GM19438 (cell line): ENCODE results near the gene CPED1.
"Not testable (repeated sequence)": the region's sequence is repeated elsewhere in the genome, so short reads cannot be mapped to it uniquely, and the experiment has no call there.

Source experiments
- ATAC-seq: cut with Tn5 transposase; IDR thresholded peaks from one replicate; pipeline ENCODE4 v1.9.1; 2021; ENCODE audit warnings: low read depth; ENCODE audit not compliant: unreplicated experiment

Gene CPED1

DNA sequence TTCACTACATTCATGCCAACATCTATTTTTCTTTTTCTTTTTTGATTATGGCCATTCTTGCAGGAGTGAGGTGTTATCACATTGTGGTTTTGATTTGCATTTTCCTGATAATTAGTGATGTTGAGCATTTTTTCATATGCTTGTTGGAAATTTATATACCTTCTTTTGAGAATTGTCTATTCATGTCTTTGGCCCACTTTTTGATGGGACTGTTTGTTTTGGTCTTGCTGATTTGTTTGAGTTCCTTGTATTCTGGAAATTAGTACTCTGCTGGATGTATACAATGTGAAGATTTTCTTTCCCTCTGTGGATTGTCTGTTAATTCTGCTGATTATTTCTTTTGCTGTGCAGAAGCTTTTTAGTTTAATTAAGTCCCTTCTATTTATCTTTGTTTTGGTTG, 48.3 kb downstream of the CPED1 start:
- not testable (repeated sequence) for ATAC-seq

DNA sequence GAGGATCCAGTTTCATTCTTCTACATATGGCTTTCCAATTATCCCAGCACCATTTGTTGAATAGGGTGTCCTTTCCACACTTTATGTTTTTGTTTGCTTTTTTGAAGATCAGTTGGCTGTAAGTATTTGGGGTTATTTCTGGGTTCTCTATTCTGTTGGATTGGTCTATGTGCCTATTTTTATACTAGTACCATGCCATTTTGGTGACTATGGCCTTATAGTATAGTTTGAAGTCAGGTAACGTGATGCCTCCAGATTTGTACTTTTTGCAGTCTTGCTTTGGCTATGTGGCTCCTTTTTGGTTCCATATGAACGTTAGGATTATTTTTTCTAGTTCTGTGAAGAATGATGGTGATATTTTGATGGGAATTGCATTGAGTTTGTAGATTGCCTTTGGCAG, 48.8 kb downstream of the CPED1 start:
- ATAC-seq: not testable (repeated sequence)

DNA sequence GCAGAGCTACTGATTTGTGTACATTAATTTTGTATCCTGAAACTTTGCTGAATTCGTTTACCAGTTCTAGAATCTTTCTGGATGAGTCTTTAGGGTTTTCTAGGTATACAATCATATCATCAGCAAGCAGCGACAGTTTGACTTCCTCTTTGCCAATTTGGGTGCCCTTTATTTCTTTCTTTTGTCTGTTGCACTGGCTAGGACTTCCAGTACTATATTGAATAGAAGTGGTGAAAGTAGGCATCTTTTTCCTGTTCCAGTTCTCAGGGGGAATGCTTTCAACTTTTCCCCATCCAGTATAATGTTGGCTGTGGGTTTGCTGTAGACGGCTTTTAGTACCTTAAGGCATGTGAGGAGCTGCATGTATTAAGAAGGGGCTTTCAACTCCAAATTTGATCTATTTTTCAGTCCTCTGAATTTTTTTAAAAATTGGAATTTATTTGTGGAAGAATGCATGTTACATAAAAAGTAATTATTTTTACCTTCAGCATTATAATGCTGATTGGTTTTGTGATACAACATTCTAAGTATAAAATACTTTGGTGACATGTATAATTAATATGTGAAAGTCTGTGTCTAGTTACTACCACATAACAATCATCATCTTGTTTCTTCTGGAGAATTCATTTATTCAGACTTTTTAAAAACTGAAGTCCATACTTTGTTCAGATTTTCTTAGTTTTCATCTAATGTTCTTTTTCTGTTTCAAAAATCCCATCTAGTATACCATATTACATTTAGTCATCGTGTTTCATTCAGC, 49.6 kb downstream of the CPED1 start:
- no peak for ATAC-seq

DNA sequence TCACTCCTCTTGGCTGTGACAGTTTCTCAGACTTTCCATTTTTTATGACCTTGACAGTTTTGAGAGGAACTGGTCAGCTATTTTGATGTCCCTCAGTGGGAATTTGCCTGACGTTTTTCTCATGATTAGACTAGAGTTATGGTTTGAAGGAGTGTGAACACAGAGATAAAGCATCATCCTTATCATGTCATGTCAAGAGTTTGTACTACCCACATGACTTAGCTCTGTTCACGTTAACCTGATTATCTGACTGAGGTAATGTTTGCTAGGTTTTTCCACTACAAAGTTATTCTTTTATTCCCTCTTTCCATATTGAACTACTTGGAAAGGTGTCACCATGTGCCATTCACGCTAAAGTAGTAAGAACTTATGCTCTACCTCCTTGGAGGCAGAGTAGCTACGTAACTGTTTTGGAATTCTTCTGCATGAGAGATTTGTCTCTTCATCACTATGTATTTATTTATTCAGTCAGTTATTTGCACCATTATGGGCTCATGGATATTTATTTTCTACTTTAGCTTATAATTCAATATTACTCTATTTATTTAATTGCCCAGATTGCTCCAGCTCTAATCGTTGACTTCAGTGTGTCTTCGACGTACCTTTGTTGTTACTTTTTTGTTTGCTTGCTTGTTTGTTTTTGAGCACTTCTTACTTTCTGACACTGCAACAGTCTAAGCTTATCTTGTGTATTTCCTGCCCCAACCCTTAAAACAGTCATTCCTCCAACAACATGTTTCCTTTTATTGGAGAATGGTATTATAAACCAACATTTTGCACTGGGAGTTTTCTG, 50.4 kb downstream of the CPED1 start:
- ATAC-seq: no peak

DNA sequence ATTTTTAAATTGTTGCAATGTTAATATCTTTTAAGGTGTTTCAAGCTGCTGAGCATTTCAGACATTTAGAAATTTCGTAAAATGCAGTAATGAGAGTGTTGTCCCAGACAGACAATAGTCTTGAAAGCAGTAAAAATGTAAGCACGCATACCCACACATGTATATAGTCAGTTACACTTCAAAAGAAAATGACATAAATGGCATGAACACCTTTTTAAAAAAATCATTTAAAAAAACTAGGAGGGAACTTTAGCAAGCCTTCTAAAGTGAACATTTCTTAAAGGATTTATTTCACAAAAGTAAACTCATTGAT, 51.0 kb downstream of the CPED1 start:
- no peak for ATAC-seq

DNA sequence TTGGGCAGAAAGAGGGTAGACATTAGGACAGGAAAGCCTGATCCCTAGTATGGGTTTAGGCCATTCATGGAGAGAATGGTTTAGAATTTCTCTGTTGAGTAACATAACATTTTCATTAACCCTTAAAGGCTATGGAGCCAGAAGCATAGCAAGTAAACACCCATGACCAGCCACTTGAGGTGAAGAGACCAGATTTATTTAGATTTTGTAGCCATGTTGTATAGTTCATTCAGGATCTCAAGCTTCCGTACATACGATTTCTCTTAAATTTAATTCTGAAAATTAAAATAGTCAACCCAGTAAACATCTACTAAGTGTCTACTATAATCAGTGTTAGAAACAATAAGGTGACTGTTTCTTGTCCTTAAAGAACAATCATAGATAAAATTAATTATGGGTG, 51.5 kb downstream of the CPED1 start:
- no peak for ATAC-seq

DNA sequence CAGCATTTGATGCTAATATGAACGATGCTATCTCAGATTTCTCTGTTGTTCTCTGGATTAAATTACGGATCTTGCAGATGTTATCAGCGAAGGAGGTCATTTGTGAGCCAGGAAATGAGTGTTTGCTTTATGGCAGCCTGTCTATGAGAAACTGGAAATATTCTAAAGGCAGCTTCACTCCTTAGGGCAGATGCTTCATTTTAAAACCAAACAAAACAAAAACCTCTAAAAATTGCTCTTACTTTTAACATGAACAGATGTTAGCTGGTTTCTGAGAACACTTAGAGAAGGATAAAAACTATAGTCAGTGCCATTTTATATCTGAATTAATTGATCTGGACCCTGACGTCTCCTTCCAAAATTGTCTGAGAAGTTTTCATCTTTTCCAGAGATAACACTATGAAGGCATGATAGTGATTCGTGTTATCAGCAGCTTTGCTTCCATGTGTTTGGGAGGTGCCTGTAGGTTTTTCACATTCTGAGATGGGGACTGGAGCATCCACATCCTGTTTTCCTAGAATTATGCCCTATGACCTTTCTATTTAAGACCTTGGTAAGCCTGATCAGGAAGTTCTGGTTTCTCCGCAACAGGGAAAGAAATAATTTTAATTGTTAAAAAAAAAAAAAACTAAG, 53.1 kb downstream of the CPED1 start:
- ATAC-seq: no peak

DNA sequence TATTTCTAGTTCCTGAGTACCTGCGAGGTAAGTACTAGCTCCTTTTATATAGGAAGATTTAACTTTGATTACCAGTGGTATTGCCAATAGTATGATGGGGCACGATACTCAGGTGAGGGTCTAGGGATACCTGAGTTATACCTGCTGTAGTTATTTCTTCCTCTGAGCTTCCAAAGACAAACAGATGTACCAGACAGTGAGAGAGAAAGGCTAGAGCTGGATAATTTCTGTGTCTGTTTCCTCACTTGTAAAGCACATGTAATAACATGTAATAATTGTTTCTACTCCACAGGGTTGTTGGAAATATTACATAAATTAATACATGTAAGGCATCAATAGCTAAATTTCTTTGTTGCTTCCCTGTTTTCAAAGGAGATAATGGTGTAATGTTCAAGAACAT, 53.7 kb downstream of the CPED1 start:
- ATAC-seq: no peak

DNA sequence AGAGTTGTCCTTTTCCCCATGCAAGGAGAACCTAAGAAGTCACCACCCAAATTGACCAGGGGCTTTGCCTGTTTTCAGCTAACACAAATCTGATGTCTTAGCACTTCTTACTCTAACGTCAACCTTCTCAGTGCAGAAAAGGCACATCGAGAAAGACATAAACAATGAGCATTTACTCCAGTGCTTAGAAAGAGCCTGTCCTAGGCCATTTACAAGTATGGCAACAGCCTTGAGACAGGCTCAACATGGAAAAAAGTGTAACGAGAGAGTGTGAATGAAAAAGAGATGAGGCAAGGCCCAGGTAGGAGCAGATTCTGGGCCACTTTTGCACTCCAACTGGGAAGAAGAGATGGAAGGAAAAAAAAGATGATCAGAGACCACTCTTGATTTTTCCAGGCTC, 54.4 kb downstream of the CPED1 start:
- no peak for ATAC-seq

DNA sequence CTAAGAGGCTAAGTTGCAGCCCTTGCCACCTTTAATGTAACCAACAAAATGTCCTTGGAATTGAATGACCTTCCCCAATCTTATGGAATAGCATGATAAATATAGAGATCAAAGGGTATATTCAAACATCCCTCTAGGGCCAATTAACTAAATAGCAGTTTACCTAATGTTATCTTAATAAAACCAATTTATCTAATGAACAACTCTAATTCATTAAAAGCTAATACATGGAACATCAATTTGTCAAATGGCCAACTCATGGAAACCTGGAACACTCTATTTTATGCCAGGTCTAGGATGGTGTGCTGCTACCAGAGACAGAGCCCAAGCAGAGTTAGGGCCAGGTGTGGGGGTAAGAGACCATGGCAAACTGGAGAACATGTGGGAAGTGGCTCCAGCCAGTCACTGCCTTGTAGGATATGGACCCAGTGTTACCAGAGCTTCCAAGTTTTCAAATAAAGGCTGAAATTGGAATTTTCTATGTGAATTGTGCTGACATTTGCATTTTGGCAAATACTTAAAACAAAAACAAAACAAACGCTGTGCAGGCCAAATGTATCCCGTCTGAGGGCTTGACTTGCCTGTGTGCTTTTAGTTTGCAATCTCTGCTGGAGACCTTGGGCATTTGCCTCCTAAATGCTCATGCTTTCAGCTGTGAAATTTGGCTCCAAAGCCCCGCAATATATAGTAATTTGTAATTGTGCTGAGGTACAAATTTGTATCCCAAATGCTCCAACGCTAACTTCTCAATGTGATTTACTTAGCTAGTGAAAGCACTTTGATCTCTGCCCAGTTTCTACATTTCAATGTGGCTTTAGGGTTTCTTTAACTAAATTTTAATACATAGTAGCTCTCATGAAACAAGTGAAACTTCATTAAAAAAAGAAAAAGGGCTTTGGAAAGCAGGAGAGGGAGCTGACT, 55.1 kb downstream of the CPED1 start:
- ATAC-seq: no peak

DNA sequence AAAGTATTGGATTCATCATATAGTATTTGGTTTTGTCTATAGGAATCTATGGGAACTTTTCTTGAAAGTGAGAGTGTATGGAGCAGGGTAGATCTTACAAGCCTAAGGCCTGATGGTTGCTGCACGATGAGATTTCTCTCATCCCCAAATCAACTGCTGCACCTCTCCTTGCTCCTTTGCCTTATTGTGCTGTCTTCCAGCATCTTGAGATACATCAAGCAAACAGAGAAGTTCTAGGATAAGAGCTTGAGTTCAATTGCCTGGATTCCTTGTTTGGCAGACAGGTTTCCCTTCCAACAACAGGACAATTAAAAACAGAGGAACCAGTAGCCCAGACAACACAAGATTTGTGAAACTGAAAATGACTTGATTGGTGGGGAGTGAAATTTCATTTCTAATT, 56.6 kb downstream of the CPED1 start:
- ATAC-seq: no peak

DNA sequence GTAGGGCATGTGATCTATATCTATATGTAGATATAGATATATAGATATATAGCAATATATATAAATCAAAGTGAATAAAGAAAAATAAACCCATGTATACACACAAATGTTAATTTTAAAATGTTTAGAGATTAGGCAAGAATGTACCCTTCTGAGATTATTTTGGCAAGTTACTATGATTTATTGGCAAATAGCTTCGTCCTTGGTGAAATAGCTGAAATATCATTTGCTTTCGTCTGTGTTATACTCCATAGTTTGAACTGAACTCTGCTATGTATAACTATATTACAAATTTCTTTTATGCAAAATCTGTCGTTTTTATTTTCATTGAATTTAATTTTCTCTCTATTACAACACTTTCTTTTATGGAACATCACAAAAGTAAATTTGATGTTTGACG, 57.5 kb downstream of the CPED1 start:
- ATAC-seq: no peak

DNA sequence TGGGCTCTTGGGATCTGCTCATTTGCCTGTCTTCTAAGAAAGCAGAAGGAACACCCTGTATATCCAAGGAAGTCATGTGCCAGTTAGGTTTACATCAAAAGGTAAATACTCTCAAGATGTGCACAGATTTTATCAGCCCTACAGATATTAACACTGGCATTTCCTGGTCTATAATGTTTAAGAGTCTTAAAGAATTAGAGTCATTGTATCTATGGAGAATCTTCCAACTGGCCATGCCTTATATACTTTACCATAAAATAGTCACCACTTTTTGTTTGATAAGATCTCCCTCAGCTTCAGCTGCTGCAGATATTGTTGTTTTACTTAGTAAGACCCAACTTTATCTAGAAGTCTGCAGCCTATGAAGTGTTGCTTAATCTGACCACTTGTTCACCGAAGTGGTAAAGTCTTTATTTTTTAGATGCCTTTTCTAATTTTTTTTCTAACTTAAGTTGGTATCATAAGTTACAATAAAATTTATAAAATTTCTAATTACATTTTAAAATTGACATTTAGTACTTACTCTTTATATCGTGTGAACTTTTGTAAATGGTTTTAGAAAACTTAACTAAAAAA, 58.5 kb downstream of the CPED1 start:
- ATAC-seq: no peak

DNA sequence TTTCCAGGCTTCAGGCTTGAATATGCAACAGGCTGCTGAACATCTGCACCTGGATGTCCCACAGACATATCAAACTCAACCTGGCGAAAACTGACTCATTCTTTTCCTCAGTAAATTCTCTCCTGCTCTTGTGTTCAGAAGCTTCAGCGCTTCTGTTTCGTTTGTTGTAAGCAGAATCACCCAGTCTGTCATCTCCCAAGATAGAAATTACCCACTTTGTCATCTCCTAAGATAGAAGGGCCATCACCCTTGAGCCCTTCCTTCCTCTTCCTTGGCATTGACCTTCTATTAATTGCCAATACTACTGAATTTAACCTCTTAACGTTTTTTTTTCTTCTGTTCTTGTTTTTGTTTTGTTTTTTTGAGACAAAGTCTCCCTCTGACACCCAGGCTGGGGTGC, 59.7 kb downstream of the CPED1 start:
- ATAC-seq: no peak

DNA sequence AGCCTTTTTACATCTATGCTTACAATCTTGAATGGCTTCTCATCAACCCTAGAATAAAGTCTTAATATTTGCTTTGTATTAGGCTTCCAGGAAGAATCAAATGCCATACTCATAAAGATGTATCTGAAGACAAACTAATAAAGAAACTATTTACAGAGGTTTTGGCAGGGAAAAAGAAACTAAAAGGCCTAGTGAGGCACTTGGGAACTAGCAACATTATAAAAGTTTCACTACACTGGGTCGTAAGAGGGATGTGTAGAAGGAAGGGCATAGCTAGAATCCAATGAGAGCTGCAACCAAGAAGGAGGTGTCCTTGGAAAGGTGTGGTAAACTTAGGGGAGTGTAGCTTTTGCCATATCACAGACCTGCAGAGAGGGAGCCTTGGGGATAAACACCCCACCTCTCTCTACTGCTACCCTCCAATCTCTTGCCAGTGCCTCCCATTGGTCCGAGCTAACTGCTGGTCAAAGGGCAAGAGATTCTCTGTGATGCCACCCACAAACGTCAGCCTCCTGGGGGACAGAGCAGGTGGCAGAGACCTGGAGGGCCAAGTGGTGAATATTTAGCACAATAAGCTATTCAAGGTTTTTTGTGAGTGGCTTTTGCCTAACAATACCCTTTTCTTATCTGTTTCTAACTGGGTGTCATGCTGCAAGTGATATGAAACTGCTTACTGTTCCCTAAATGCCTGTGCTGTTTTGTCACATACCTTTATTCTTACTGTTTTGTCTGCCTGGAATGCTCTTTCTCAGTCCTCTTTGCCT, 60.7 kb downstream of the CPED1 start:
- ATAC-seq: no peak

DNA sequence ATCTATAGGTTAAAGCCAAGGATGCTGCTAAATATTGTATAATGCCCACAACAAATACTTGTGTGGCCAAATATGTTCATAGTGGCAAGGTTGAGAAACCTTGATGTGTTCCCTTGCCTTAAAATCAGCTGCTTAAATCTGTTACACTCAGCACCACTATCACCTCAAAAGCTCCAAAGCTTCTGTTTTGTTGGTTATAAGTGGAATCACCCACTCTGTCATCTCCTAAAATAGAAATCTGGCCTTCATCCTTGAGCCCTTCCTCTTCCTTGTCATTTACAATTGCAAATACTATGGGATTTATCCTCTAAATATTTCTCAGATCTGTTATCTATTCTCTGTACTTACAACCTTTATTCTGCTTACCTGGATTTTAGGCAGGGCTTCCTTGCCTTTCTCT, 61.4 kb downstream of the CPED1 start:
- no peak for ATAC-seq

DNA sequence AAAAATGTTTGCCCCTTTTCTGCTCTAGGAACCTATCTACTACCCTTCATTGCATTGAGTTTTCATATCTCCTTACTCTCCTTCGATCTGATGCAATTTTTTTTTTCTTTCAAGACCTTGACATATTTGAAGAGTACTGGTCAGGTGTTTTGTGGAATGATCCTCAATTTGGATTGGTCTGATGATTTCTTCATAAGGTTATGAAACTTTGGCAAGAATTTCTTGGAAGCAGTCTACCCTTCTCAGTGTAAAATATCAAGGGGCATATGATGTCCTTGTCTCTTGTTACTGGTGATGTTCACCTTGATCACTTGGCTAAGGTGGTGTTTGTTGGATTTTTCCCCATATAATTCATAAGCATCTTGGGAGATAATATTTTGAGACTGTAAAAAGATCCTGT, 64.7 kb downstream of the CPED1 start:
- no peak for ATAC-seq

DNA sequence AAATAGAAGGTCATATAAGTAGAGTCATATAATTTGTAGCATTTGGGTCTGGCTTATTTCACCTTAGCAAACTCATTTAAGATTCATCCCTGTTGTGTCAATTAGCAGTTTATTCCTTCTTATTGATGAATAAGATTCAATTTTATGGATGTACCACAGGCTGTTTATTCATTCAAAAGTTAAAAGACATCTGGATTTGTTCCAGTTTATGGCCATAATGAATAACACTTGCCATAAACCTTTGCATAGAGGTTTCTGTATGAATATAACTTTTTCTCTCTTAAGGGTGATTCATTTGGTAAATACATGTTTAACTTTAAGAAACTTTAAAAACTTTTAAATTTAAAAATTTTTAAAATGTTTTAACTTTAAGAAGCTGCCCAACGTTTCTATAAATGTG, 66.4 kb downstream of the CPED1 start:
- no peak for ATAC-seq

DNA sequence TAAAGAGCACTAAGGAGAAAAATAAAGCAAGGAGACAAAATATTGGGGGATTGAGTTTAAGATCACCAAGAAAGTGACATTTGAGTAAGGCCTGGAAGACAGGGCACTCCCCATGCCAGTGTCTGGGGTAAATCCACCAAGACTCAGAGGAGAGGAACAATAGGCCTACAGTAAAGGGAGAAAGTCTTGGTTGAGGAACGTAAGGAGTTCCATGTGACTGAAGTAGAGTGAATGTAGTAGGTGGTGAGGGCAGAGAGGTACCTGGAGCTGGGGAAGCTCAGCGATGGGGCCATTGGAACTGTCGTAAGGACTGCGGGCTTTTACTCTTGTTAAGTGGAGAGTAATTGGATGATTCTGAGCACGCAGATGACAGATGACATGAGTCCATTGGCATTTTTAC, 69.4 kb downstream of the CPED1 start:
- ATAC-seq: no peak

DNA sequence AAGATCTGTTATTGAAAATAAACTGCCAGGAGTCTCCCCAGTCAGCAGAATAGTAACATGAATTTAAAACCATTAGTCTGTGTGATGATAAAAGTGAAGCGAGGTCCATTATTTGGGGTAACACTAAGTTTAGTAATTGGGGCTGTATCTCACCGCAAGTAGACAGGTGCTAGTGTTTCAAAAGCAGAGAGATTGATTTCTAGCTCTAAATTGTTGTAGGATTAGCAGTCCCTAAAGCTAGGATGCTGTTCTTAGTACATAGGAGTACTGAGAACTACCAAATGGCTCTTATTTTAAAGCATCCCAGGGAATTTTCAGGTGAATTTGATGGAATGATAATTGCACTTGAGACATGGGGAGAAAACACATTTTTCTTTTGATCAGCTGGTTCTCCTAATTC, 70.5 kb downstream of the CPED1 start:
- no peak for ATAC-seq
